HG03439 (cell line): ENCODE data around the gene OR2T5.
"Not testable (repeated sequence)": the region's sequence is repeated elsewhere in the genome, so short reads cannot be mapped to it uniquely, and the experiment has no call there.

Source experiments
- ATAC-seq: cut with Tn5 transposase; IDR thresholded peaks from one replicate; pipeline ENCODE4 v1.9.1; 2021; ENCODE audit warnings: mild to moderate bottlenecking, moderate library complexity; ENCODE audit not compliant: unreplicated experiment

OR2T5 gene

GRCh38 chr1:248500305-248501035, 12.1 kb downstream of the OR2T5 start:
- not testable (repeated sequence) for ATAC-seq

- ATAC-seq, result not testable (repeated sequence)
These were observed 19.4 kb downstream of the OR2T5 start, which contains the start of gene OR2G6 for GRCh38 chr1:248507773-248508172. Gene OR2G6, plus strand, starts transcription at chr1:248508073. Its CDS starts 13,574 bp downstream, at chr1:248521647.

GRCh38 chr1:248510217-248510616, 21.8 kb downstream of the OR2T5 start:
- not testable (repeated sequence) for ATAC-seq

- ATAC-seq, result no peak
These were observed 33.5 kb downstream of the OR2T5 start for GRCh38 chr1:248521856-248522255.

GRCh38 chr1:248537449-248537848, 49.1 kb downstream of the OR2T5 start:
- ATAC-seq, result not testable (repeated sequence)
